ENCODE data around the gene PDZD4.

DNA sequence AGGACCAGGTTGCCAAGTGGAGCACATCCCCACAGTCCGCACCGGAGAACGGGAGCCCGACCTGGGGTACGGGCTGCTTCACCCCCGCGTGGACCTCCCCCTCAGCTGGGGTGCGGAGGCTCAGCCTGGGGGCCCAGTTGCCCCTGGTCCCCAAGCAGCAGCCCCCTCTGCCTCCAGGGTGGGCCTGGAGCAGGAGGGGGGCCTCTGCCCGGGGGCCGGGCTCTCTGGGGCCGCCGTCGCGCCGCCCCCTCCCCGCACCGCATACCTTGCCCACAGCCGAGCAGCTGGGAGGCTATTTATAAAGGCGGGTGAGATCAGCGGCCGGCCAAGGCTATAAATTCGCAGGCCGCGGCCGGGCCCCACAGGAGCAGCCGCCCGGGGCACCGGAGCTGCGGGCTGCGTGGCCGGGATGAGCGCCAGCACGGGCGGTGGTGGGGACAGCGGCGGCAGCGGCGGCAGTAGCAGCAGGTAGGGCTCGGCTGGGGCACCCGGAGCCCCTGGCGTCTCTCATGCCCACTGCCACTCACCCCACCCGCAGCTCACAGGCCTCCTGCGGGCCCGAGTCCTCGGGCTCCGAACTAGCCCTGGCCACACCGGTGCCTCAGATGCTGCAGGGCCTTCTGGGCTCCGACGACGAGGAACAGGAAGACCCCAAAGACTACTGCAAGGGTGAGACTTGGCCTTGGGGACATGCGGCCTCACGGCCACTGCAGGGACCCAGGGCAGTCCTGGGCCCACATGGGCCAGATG is 49.5 kb downstream of the PDZD4 start, which contains the start of gene SRPK3:
- TF ChIP-seq POLR2A (IDR thresholded peaks at IDR 0.05; ENCODE audit: low read depth, low read length) (no peak), POLR2AphosphoS5 (IDR thresholded peaks at IDR 0.05; ENCODE audit: low read depth, low read length) (no peak), TAF1 (IDR thresholded peaks at IDR 0.05; ENCODE audit: borderline replicate concordance, low read depth, low read length) (no peak)

Measured in GM12892 (cell line).